Transverse colon (tissue), 4 donors: Measurements from ENCODE around the gene TRPV3. TPM values are rescaled to one million over a fixed set of nuclear protein-coding genes. Genes with fewer than 3 reads are reported as not detected.

Source experiments
- DNase-seq: peaks from one replicate; pipeline ENCODE4 v3.0.0-alpha.2; 2019
- H3K27ac ChIP-seq, 4 donors: fragments of 200-600 bp; sonication (generic); 2 replicates each; pipeline ENCODE4 v1.5.1; 2016 to 2018; ENCODE audit warnings: inconsistent platforms in 4 of 4
- H3K27me3 ChIP-seq: fragments of 200-600 bp; sonication (generic); 2 replicates; pipeline ENCODE4 v1.5.1; 2017; ENCODE audit warnings: inconsistent platforms
- H3K36me3 ChIP-seq, 4 donors: fragments of 200-600 bp; sonication (generic); 2 replicates each; pipeline ENCODE4 v1.5.1; 2017 to 2019; ENCODE audit warnings: inconsistent platforms in 4 of 4
- H3K4me1 ChIP-seq, 4 donors: fragments of 200-600 bp; sonication (generic); 2 replicates each; pipeline ENCODE4 v1.5.1; 2017 to 2020; ENCODE audit warnings: inconsistent platforms in 4 of 4
- H3K4me3 ChIP-seq, 4 donors: fragments of 200-600 bp; sonication (generic); 1 replicate in 1 of 4; 2 replicates in 3 of 4; pipeline versions ENCODE4 v1.5.1 to v1.6.1; 2017 to 2019; ENCODE audit warnings: inconsistent platforms in 4 of 4
- H3K9me3 ChIP-seq, 2 donors: fragments of 200-600 bp; sonication (generic); 2 replicates each; pipeline ENCODE4 v1.5.1; 2017 to 2019; ENCODE audit warnings: inconsistent platforms in 2 of 2
- CTCF ChIP-seq, 5 experiments: fragments of 200-600 bp in 3 of 5; fragments of 450-650 bp in 2 of 5; sonication (generic) in 3 of 5; IDR thresholded peaks; 1 replicate in 2 of 5; 2 replicates in 3 of 5; pipeline ENCODE4 v1.5.1; 2016 to 2017; ENCODE audit warnings: antibody characterized with exemption in 5 of 5, inconsistent platforms in 3 of 5, mild to moderate bottlenecking in 2 of 5, moderate library complexity in 1 of 5
- EP300 ChIP-seq: sonication (generic); formaldehyde crosslinking; IDR thresholded peaks from one replicate; pipeline ENCODE4 v1.6.1; 2017; ENCODE audit warnings: antibody characterized with exemption, low read depth
- POLR2A ChIP-seq: fragments of 450-650 bp; IDR thresholded peaks from one replicate; pipeline ENCODE4 v1.6.1; 2016; ENCODE audit warnings: antibody characterized with exemption, mild to moderate bottlenecking, moderate library complexity
- POLR2AphosphoS5 ChIP-seq, 3 donors: sonication (generic); formaldehyde crosslinking; IDR thresholded peaks; one replicate each; pipeline ENCODE4 v1.6.1; 2016; ENCODE audit warnings: antibody characterized with exemption in 3 of 3
- WGBS, 2 donors: methylation state at CpG; one replicate each; pipeline ENCODE4 v1.1.5; 2018; ENCODE audit warnings: low coverage in 1 of 2; 5-methylcytosine and 5-hydroxymethylcytosine counted together
- in situ Hi-C, 4 donors: fragments of 200-750 bp; cut with MboI; loops; one replicate each; pipeline versions ENCODE4 v1.15.0 to v1.15.1; 2017; ENCODE audit warnings: low sequenced_read_pairs in 3 of 4, low pct_ligation_motif_present in 1 of 4, low pct_unique_long_range_greater_than_20kb in 1 of 4
- intact Hi-C: fragments of 100-400 bp; cut with DNase I; formaldehyde crosslinking; loops from one replicate; pipeline ENCODE4 v1.15.1; 2023; ENCODE audit warnings: low total_unique reads
- total RNA-seq, 4 donors: library from RNA; depleted of rRNA; stranded (reverse); fragments of >200 nt; gene quantifications; one replicate each; pipeline ENCODE4 v1.1.0, GENCODE V29; 2016

Gene TRPV3
- total RNA-seq, 4 donors from 2014 or later = 0.20 to 7.1 (median 3.7) TPM

GRCh38 chr17:3551189-3551588 lies 6.4 kb downstream of the TRPV3 start:
- Histone ChIP-seq H3K4me3 (no peak overlapping the region), H3K9me3 (no peaks in the 10 kb centered on the region), H3K36me3 (no peaks in the 10 kb centered on the region), H3K27ac (peak overlapping the region in 1 of 4 donors; percentile 47), H3K4me1 (peaks cover 0 to 5% (median 2%) of the 10 kb centered on the region in 4 donors), H3K27me3 (peaks cover 3% of the 10 kb centered on the region)
- 75% methylated on average over 6 of the region's 6 CpGs; no CpG with 5 or more reads in 1 of the 2 donors for WGBS, 2 donors
- in situ Hi-C loops = no loop called here
- no peak for TF ChIP-seq EP300
- no peak for TF ChIP-seq POLR2A
- TF ChIP-seq CTCF (IDR thresholded peaks at IDR 0.05) = peak in 3 of 5 experiments; percentile 18 to 41 (median 35)
- peak in 1 of 3 donors; percentile 24 for TF ChIP-seq POLR2AphosphoS5 (IDR thresholded peaks at IDR 0.05)
- peak; percentile 63 for DNase-seq
- intact Hi-C loops = no loop called here

DNA sequence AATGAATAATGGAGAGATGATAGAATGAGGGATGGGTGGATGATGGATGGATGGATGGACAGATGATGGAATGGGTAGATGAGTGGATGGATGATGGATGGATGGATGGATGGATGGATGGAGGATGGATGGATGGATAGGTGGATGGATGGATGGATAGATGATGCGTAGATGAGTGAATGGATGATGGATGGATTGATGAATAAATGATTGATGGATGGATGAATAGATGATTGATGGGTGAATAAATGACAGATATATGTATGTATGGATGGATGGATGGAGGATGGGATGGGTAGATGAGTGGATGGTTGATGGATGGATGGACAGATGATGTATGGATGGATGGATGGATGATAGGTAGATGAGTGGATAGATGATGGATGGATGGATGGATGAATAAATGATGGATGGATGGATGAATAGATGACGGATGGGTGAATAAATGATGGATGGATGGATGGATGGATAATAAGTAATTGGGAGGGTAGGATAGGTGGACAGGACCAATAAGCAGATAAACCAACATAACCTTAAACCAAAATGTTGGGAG lies 7.9 kb downstream of the TRPV3 start:
- no peaks in the 10 kb centered on the region for H3K36me3 ChIP-seq
- H3K9me3 ChIP-seq = no peaks in the 10 kb centered on the region
- TF ChIP-seq CTCF (IDR thresholded peaks at IDR 0.05) = no peak
- TF ChIP-seq EP300 = no peak
- TF ChIP-seq POLR2AphosphoS5 (IDR thresholded peaks at IDR 0.05) = no peak
- TF ChIP-seq POLR2A = no peak
- intact Hi-C loops (no loop called here), in situ Hi-C loops (no loop called here)
- no peak overlapping the region for H3K27ac ChIP-seq
- peaks cover 3% of the 10 kb centered on the region for H3K27me3 ChIP-seq
- peaks cover 0 to 5% (median 2%) of the 10 kb centered on the region in 4 donors for H3K4me1 ChIP-seq
- H3K4me3 ChIP-seq = no peak overlapping the region
- WGBS, 2 donors = 96 to 97% methylated on average over 2 of the region's 2 CpGs
- DNase-seq = no peak

- no peaks in the 10 kb centered on the region for H3K9me3 ChIP-seq
- H3K27me3 ChIP-seq = no peaks in the 10 kb centered on the region
- in situ Hi-C loops (no loop called here), intact Hi-C loops (no loop called here)
- no peak for TF ChIP-seq POLR2A
- no peak for TF ChIP-seq CTCF (IDR thresholded peaks at IDR 0.05)
- no peak for TF ChIP-seq POLR2AphosphoS5 (IDR thresholded peaks at IDR 0.05)
- TF ChIP-seq EP300 = no peak
- H3K4me1 ChIP-seq = peaks cover 0 to 5% (median 2%) of the 10 kb centered on the region in 4 donors
- no peak overlapping the region for H3K4me3 ChIP-seq
- WGBS, 2 donors = 73 to 85% methylated on average over 3 to 11 of the region's 11 CpGs
- H3K27ac ChIP-seq = no peak overlapping the region
- H3K36me3 ChIP-seq = no peaks in the 10 kb centered on the region
- no peak for DNase-seq
Observed at GRCh38 chr17:3547628-3548027, 10.0 kb downstream of the TRPV3 start.

DNA sequence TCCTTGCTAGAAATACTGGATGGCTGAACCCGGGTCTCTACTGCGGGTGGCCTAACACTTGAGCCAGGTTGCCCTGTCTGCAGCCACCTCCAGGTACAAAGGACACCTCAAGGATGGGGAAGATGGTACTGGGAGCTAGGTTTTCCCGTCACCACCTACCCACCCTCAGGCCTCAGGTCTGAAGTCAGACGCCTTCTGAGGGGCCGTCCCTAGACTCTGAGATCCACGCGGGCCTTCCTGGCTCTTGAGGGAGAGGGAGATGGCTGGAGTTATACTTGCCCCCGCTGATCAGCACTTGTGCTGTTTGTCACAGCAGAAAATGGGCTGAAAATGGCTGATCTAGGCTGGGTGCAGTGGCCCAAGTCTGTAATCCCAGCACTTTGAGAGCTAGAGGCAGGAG lies 10.6 kb downstream of the TRPV3 start:
- no peak for DNase-seq
- no peaks in the 10 kb centered on the region for H3K36me3 ChIP-seq
- H3K4me3 ChIP-seq = no peak overlapping the region
- intact Hi-C loops (no loop called here), in situ Hi-C loops (no loop called here)
- H3K27ac ChIP-seq = no peak overlapping the region
- WGBS, 2 donors = 98% methylated on average over 8 of the region's 8 CpGs; no CpG with 5 or more reads in 1 of the 2 donors
- TF ChIP-seq EP300 (no peak), POLR2AphosphoS5 (IDR thresholded peaks at IDR 0.05) (no peak), POLR2A (no peak), CTCF (IDR thresholded peaks at IDR 0.05) (no peak)
- no peaks in the 10 kb centered on the region for H3K9me3 ChIP-seq
- H3K4me1 ChIP-seq = peaks cover 0 to 5% (median 2%) of the 10 kb centered on the region in 4 donors
- no peaks in the 10 kb centered on the region for H3K27me3 ChIP-seq
